H1 (cell line): ENCODE results near the gene DEFB118.

Source experiments
- CEBPB ChIP-seq: IDR thresholded peaks from 2 replicates; pipeline ENCODE4 v1.6.1; 2012; ENCODE audit warnings: low read depth, low read length
- CHD1 ChIP-seq: IDR thresholded peaks from 2 replicates; pipeline ENCODE4 v1.6.1; 2012; ENCODE audit warnings: low read depth, low read length, improper control_type of control experiment
- NANOG ChIP-seq: IDR thresholded peaks from 2 replicates; pipeline ENCODE4 v1.6.1; 2011; ENCODE audit warnings: low read length, low read depth, mild to moderate bottlenecking, inconsistent platforms; ENCODE audit not compliant: insufficient read depth, poor library complexity, severe bottlenecking
- POLR2AphosphoS5 ChIP-seq: IDR thresholded peaks from 2 replicates; pipeline ENCODE4 v1.6.1; 2011; ENCODE audit warnings: low read depth, low read length
- POU5F1 ChIP-seq: IDR thresholded peaks from 2 replicates; pipeline ENCODE4 v1.6.1; 2011; ENCODE audit warnings: low read depth, mild to moderate bottlenecking, low read length, moderate library complexity
- SP1 ChIP-seq: IDR thresholded peaks from 2 replicates; pipeline ENCODE4 v1.6.1; 2011; ENCODE audit warnings: low read depth, low read length
- ZNF274 ChIP-seq: IDR thresholded peaks from 2 replicates; pipeline ENCODE4 v1.7.0; 2012; ENCODE audit warnings: low read length, borderline replicate concordance; ENCODE audit errors: extremely low read depth
- TF ChIP-seq, protein P1 (sequence below): IDR thresholded peaks from 2 replicates; pipeline ENCODE4 v1.6.1; 2012; ENCODE audit warnings: inconsistent platforms
- TF ChIP-seq, protein P2 (sequence below): IDR thresholded peaks from 2 replicates; pipeline ENCODE4 v1.6.1; 2011; ENCODE audit warnings: low read length, improper control_type of control experiment

DNA sequence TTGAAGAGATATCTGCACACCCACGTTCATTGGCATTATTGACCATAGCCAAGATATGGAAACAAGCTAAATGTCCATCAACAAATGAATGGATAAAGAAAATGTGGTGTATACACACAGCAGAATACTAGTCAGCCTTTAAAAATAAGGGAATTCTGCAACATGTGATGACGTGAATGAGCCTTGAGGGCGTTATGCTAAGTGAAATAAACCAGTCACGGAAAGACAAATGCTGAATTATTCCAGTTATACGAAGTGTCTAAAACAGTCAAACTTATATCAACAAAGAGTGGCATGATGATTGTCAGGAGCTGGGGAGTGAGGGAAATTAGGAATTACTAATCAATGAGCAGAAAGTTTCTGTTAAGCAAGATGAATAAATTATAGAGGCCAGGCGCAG, 46.0 kb downstream of the DEFB118 start:
- TF ChIP-seq SP1, result no peak
- TF ChIP-seq, protein P1, sequence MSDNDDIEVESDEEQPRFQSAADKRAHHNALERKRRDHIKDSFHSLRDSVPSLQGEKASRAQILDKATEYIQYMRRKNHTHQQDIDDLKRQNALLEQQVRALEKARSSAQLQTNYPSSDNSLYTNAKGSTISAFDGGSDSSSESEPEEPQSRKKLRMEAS, result no peak
- no peak for TF ChIP-seq ZNF274
- no peak for TF ChIP-seq POLR2AphosphoS5
- no peak for TF ChIP-seq CEBPB
- no peak for TF ChIP-seq CHD1
- TF ChIP-seq POU5F1, result no peak
- TF ChIP-seq NANOG, result no peak
- TF ChIP-seq, protein P2, sequence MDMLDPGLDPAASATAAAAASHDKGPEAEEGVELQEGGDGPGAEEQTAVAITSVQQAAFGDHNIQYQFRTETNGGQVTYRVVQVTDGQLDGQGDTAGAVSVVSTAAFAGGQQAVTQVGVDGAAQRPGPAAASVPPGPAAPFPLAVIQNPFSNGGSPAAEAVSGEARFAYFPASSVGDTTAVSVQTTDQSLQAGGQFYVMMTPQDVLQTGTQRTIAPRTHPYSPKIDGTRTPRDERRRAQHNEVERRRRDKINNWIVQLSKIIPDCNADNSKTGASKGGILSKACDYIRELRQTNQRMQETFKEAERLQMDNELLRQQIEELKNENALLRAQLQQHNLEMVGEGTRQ, result no peak
